HG03103 (cell line): ENCODE data around the gene EPB41L5.
"Not testable (repeated sequence)": the region's sequence is repeated elsewhere in the genome, so short reads cannot be mapped to it uniquely, and the experiment has no call there.

Experiments
- ATAC-seq: cut with Tn5 transposase; IDR thresholded peaks from one replicate; pipeline ENCODE4 v1.9.1; 2021; ENCODE audit warnings: low read depth; ENCODE audit not compliant: unreplicated experiment

Gene EPB41L5

DNA sequence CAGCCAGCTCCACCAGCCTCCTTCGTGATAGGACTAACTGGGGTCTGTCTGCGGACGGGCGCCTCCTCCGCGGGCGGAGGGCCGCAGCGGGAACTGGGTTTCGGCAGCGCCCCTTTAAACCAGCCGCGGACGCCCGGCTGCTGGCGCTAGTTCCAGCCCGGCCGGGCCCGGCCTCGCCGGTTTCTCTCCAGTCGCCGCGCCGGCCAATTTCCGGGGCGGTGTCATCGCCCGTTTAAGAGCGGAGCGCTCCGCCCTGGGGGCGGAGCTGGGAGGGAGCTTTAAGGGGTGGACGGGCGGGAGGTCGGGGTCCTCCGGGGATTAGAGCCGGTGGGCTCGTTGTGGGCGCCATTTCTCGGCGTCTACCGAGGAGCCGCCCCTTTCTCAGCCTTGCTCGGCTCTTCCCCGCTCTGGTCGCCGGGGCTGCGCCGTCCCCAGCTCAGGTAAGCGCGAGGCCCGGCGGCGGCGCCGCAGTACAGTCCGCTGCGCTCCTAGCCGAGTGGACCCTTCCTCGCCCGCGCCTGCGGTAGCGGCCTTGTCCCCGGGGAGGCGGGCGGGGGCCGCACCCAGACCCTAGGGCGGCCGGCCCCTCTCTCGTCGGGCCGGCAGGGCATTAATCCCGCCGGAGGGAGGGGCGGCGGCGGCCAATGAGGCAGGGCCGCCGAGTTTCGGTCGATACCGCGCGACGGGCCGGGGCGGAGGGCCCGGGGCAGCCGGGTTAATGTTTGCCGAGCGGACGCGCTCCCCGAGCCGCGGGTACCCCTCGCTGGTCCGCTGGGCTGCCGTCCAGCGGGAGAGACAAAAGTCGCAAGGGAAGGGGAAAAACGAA lies at the start of gene EPB41L5:
Gene EPB41L5, plus strand, starts transcription at position 307 of the 826 bp plus-strand sequence. CDS start 6,008 bp downstream, outside the sequence.
- ATAC-seq = peak; percentile 92

DNA sequence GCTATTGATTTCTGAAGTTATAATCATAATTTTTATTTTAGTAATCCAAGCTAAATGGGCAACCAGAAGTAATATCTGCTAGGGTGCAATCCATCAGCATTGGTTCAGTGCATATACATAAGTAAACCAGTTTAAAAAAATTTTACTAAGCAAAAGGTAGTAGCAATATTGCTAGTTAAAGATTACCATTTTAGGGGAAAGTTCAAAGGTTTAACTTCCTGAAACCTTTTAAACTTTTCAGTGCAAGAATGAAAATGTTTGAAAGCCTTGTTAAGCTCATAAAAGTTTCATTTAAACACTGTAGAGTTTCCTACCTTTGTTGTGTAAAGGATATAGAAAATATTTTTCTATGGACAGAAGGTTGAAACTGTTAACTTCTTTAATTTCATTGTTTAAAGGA lies 31.0 kb upstream of the EPB41L5 start:
- ATAC-seq = no peak

GRCh38 chr2:119982506-119982905 lies 30.4 kb upstream of the EPB41L5 start:
- no peak for ATAC-seq

DNA sequence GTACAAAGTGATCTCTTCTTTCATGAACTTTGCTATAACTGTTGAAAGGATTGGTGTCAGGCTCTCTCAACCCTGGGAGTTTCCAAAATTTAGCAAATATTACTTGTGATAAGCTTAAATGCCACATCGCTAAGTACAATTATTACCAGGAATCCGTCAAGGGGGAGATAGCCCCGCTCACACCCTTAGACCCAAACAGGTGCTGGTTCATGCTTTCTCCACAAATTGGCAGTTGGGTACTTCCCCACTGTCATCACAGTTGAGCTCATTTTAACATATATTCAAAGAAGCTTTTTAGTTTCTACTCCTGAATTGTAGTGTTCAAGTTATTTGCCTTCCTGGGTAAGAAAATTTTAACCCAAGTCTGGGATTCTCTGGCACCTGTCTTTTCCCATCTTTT lies 29.8 kb upstream of the EPB41L5 start:
- no peak for ATAC-seq

DNA sequence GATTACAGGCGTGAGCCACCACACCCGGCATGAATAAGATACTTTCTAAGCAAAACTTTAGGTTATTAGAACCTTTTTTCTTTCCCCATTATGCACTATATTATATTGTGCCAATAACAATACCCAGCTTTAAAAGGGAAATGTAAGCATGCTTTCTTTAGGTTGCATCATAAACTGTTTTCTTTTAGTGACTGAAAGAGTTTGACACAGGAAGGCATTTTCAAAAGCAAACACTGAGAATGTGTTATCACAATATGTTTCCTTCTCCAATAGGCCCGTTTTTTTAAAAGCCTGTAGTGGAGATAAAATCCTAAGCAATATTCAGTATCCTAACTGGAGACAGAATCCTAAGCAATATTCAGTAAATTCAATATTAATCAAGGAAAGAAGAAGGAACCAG lies 16.7 kb upstream of the EPB41L5 start:
- ATAC-seq = no peak

DNA sequence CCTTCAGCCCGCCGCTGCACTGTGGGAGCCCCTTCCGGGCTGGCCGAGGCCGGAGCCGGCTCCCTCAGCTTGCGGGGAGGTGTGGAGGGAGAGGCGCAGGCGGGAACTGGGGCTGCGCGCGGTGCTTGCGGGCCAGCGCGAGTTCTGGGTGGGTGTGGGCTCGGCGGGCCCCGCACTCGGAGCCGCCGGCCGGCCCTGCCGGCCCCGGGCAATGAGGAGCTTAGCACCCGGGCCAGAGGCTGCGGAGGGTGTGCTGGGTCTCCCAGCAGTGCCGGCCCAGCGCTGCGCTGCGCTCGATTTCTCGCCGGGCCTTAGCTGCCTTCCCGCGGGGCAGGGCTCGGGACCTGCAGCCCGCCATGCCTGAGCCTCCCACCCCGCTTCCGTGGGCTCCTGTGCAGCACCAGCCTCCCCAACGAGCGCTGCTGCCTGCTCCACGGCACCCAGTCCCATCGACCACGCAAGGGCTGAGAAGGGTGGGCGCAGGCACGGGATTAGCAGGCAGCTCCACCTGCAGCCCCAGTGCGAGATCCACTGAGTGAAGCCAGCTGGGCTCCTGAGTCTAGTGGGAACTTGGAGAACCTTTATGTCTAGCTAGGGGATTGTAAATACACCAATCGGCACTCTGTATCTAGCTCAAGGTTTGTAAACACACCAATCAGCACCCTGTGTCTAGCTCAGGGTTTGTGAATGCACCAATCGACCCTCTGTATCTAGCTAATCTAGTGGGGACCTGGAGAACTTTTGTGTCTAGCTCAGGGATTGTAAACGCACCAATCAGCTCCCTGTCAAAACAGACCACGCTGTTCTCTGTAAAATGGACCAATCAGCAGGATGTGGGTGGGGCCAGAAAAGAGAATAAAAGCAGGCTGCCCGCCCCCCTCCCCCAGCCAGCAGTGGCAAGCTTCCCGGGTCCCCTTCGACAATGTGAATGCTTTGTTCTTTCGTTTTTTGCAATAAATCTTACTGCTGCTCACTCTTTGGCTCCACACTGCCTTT lies 15.7 kb upstream of the EPB41L5 start:
- ATAC-seq = not testable (repeated sequence)

DNA sequence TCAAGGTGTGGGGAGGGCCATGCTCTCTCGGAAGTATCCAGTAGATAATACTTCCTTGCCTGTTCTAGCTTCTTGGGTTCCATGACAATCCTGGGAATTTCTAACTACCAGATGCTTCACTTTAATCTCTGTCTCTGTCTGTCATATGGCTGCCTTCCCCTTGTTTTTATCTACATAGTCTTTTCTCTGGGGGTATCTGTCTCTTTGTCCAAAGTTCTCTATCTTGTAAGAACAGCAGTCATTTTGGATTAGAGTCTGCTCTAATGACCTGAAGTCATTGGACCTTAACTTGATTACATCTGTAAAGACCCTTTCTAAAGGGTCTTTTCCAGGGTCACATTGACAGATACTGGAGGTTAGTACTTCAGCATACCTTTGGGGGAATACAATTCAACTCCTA lies 11.4 kb upstream of the EPB41L5 start:
- ATAC-seq = no peak

- ATAC-seq = no peak
Observed at GRCh38 chr2:120004254-120004653, 8.6 kb upstream of the EPB41L5 start.

GRCh38 chr2:120005834-120006521 lies 6.9 kb upstream of the EPB41L5 start:
- ATAC-seq = peak; percentile 99

DNA sequence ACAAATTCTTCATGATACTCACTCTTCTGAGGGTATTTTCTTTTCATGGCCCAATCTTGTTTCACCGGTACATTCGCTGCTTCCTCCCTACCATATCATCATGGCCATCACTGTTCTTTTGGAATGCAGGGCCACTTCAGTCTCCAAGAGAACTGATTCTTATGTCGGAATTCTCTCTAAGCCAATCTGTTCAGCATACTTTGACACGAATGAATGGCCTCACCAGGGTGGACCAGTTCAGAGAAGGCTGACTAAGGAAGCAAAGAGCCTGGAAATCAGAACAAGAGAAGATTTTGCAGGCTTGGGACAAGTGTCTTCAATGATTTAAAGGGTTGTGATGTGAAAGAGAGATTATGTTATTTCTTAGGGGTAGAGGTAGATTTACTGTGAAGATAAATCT lies 5.0 kb upstream of the EPB41L5 start:
- ATAC-seq = no peak

GRCh38 chr2:120012363-120012762 lies 514 bp upstream of the EPB41L5 start:
- ATAC-seq = no peak

GRCh38 chr2:120013597-120014223 lies 833 bp downstream of the EPB41L5 start:
- ATAC-seq = no peak

- ATAC-seq = no peak
Observed at GRCh38 chr2:120014226-120014980, 1.5 kb downstream of the EPB41L5 start.

- ATAC-seq = no peak
Observed at GRCh38 chr2:120016800-120017199, 3.9 kb downstream of the EPB41L5 start.

- no peak for ATAC-seq
Observed at GRCh38 chr2:120017201-120017600, 4.3 kb downstream of the EPB41L5 start.

- no peak for ATAC-seq
Observed at GRCh38 chr2:120018549-120018948, 5.7 kb downstream of the EPB41L5 start.

DNA sequence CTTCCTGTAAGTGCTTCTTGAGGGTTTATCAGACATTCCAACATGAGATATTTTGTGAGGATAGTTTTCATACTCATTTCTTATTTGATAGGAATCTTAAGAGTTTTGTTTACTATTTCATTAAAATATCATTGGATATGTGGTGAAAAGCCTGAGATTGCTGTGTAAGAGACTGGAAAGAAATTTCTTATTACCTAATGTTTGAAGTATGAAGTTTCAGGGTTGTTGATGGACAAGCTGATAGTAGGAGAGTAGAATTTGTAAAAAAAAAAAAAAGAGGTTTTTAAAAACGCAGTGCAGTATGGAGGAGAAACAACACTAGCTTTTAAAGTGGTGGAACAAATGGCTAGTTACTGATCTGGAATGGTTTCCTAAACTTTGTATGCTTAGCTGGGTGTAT lies 7.7 kb downstream of the EPB41L5 start:
- no peak for ATAC-seq

- not testable (repeated sequence) for ATAC-seq
Observed at GRCh38 chr2:120022505-120022904, 9.6 kb downstream of the EPB41L5 start.

GRCh38 chr2:120026890-120027289 lies 14.0 kb downstream of the EPB41L5 start:
- no peak for ATAC-seq

DNA sequence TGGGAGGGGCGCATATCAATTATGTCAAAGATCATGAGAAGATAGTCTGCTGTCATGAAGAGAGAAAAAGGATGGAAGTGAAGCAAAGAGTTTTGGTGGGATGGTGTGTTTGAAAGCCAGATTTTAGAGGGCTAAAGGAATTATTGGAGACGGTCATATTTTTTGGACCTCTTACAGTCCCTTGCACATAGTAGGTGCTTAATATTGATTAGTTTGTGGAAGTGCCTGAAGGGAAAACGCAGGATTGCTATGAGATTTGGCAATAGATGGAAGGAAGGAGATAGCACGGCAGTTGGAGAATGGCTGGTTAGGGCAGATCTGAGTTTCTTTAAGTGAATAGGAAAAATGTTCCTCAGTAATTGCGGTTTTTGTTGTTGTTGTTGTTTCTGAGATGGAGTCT lies 15.9 kb downstream of the EPB41L5 start:
- ATAC-seq = no peak
